Endodermal cell (in vitro differentiated cells): ENCODE measurements around the gene TNS3. TPM values are rescaled to one million over a fixed set of nuclear protein-coding genes. Genes with fewer than 3 reads are reported as not detected.

Experiments
- DNase-seq: peaks from one replicate; pipeline ENCODE4 v3.0.0-alpha.2; 2017
- H3K27ac ChIP-seq: 2 replicates; pipeline ENCODE4 v1.5.1; 2013; ENCODE audit warnings: mild to moderate bottlenecking, low read depth, low read length, moderate library complexity
- H3K27me3 ChIP-seq: 2 replicates; pipeline ENCODE4 v1.6.1; 2013; ENCODE audit warnings: mild to moderate bottlenecking, low read length, moderate library complexity; ENCODE audit not compliant: insufficient read depth, control insufficient read depth, poor library complexity, severe bottlenecking
- H3K36me3 ChIP-seq: 2 replicates; pipeline ENCODE4 v1.7.0; 2013; ENCODE audit warnings: mild to moderate bottlenecking, low read length, moderate library complexity; ENCODE audit not compliant: control insufficient read depth, insufficient read depth
- H3K4me1 ChIP-seq: one replicate; pipeline ENCODE4 v1.7.0; 2013; ENCODE audit warnings: low read length; ENCODE audit not compliant: control insufficient read depth, insufficient read depth
- H3K4me3 ChIP-seq: 2 replicates; pipeline ENCODE4 v1.5.1; 2013; ENCODE audit warnings: mild to moderate bottlenecking, low read length, moderate library complexity
- H3K9ac ChIP-seq: 2 replicates; pipeline ENCODE4 v1.6.1; 2013; ENCODE audit warnings: mild to moderate bottlenecking, low read length, moderate library complexity; ENCODE audit not compliant: poor library complexity, severe bottlenecking; ENCODE audit errors: extremely low read depth
- H3K9me3 ChIP-seq: 2 replicates; pipeline ENCODE4 v1.6.1; 2013; ENCODE audit warnings: mild to moderate bottlenecking, low read length, moderate library complexity; ENCODE audit not compliant: control insufficient read depth
- H3K27ac Mint-ChIP-seq: 2 replicates; pipeline ENCODE4 v1.8.0; 2020; ENCODE audit warnings: mixed read lengths
- H3K27me3 Mint-ChIP-seq: 2 replicates; pipeline ENCODE4 v1.8.0; 2021; ENCODE audit warnings: mild to moderate bottlenecking, mixed read lengths; ENCODE audit not compliant: insufficient read depth
- H3K36me3 Mint-ChIP-seq: 2 replicates; pipeline ENCODE4 v1.8.0; 2020; ENCODE audit warnings: low read depth, mixed read lengths
- H3K4me1 Mint-ChIP-seq: 2 replicates; pipeline ENCODE4 v1.8.0; 2020; ENCODE audit warnings: mixed read lengths
- H3K4me3 Mint-ChIP-seq: 2 replicates; pipeline ENCODE4 v1.8.0; 2020; ENCODE audit warnings: mild to moderate bottlenecking, moderate library complexity, mixed read lengths
- H3K9me3 Mint-ChIP-seq: 2 replicates; pipeline ENCODE4 v1.8.0; 2020; ENCODE audit warnings: mild to moderate bottlenecking, mixed read lengths
- CTCF ChIP-seq: fragments of 200-600 bp; sonication (generic); conservative IDR thresholded peaks from 2 replicates; pipeline ENCODE4 v1.5.0; 2021; ENCODE audit warnings: antibody characterized with exemption, mild to moderate bottlenecking
- whole genome bisulfite sequencing, 2 experiments: methylation state at CpG; one replicate each; pipeline versions ENCODE4 v1.1.5 to v1.1.7; 2013; ENCODE audit warnings: missing lambda C conversion rate in 2 of 2, mixed read lengths in 1 of 2; ENCODE audit not compliant: insufficient coverage in 1 of 2, insufficient read length in 1 of 2; 5-methylcytosine and 5-hydroxymethylcytosine counted together
- total RNA-seq, 2 donors: library from RNA; stranded (reverse); fragmentation: NEBNext Ultra II Directional in 1 of 2; extraction: Animal tissue kit (Norgen Biotek cat#: 25700) in 1 of 2; gene quantifications; 2 replicates in 1 of 2; 3 replicates in 1 of 2; pipeline ENCODE4 v1.2.1, GENCODE V29; 2021

The TNS3 gene
- total RNA-seq, 2 donors from 2014 or later = 33.8 to 38.5 TPM

- DNase-seq = no peak
- 96 to 100% methylated on average over 2 to 3 of the region's 3 CpGs for WGBS, 2 experiments
- H3K27ac Mint-ChIP-seq = no peak overlapping the region
- no peak overlapping the region for H3K4me3 Mint-ChIP-seq
- no peaks in the 10 kb centered on the region for H3K9me3 ChIP-seq
- peaks cover 5% of the 10 kb centered on the region for H3K36me3 ChIP-seq
- peaks cover 6% of the 10 kb centered on the region for H3K4me1 ChIP-seq
- H3K4me1 Mint-ChIP-seq = peaks cover 27% of the 10 kb centered on the region
- no peak overlapping the region for H3K9ac ChIP-seq
- H3K27me3 ChIP-seq = no peaks in the 10 kb centered on the region
- peaks cover 7% of the 10 kb centered on the region for H3K36me3 Mint-ChIP-seq
- no peaks in the 10 kb centered on the region for H3K9me3 Mint-ChIP-seq
- no peak for TF ChIP-seq CTCF
- no peak overlapping the region for H3K4me3 ChIP-seq
- H3K27me3 Mint-ChIP-seq = no peaks in the 10 kb centered on the region
- peak overlapping the region; percentile 83 for H3K27ac ChIP-seq
Measured at GRCh38 chr7:47514818-47515217, 67.1 kb downstream of the TNS3 start.

GRCh38 chr7:47514367-47514766, 67.5 kb downstream of the TNS3 start:
- 93 to 100% methylated on average over 3 to 4 of the region's 4 CpGs for WGBS, 2 experiments
- no peaks in the 10 kb centered on the region for H3K9me3 Mint-ChIP-seq
- H3K4me1 Mint-ChIP-seq = peaks cover 27% of the 10 kb centered on the region
- H3K36me3 Mint-ChIP-seq = peaks cover 11% of the 10 kb centered on the region
- Histone ChIP-seq H3K36me3 (peaks cover 5% of the 10 kb centered on the region), H3K27ac (peak overlapping the region; percentile 83), H3K4me1 (peaks cover 6% of the 10 kb centered on the region), H3K4me3 (no peak overlapping the region), H3K9ac (no peak overlapping the region), H3K27me3 (no peaks in the 10 kb centered on the region), H3K9me3 (no peaks in the 10 kb centered on the region)
- DNase-seq = no peak
- no peaks in the 10 kb centered on the region for H3K27me3 Mint-ChIP-seq
- no peak overlapping the region for H3K4me3 Mint-ChIP-seq
- no peak overlapping the region for H3K27ac Mint-ChIP-seq
- no peak for TF ChIP-seq CTCF

- peak overlapping the region; percentile 83 for H3K27ac ChIP-seq
Measured at GRCh38 chr7:47513741-47514241, 68.1 kb downstream of the TNS3 start.

More at GRCh38 chr7:47513741-47514241, 68.1 kb downstream of the TNS3 start:
- DNase-seq = no peak
- 63 to 72% methylated on average over 6 to 12 of the region's 12 CpGs for WGBS, 2 experiments
- no peaks in the 10 kb centered on the region for H3K9me3 ChIP-seq
- no peak overlapping the region for H3K9ac ChIP-seq
- H3K4me3 ChIP-seq = no peak overlapping the region
- H3K36me3 Mint-ChIP-seq = peaks cover 16% of the 10 kb centered on the region
- no peaks in the 10 kb centered on the region for H3K27me3 Mint-ChIP-seq
- no peak for TF ChIP-seq CTCF
- H3K9me3 Mint-ChIP-seq = no peaks in the 10 kb centered on the region
- H3K36me3 ChIP-seq = peaks cover 5% of the 10 kb centered on the region
- H3K4me1 ChIP-seq = peaks cover 6% of the 10 kb centered on the region
- no peaks in the 10 kb centered on the region for H3K27me3 ChIP-seq
- no peak overlapping the region for H3K4me3 Mint-ChIP-seq
- no peak overlapping the region for H3K27ac Mint-ChIP-seq
- H3K4me1 Mint-ChIP-seq = peaks cover 27% of the 10 kb centered on the region
